ENCODE data around the gene ZNF143.
"Not testable (repeated sequence)": the region's sequence is repeated elsewhere in the genome, so short reads cannot be mapped to it uniquely, and the experiment has no call there.

ZNF143 gene

GRCh38 chr11:9498457-9499078, 37.8 kb downstream of the ZNF143 start:
- no peak for FAIRE-seq

GRCh38 chr11:9506489-9507276, 45.9 kb downstream of the ZNF143 start:
- FAIRE-seq: peak; percentile 87

GRCh38 chr11:9507277-9507580, 46.4 kb downstream of the ZNF143 start:
- no peak for FAIRE-seq

GRCh38 chr11:9509041-9509440, 48.2 kb downstream of the ZNF143 start:
- no peak for FAIRE-seq

GRCh38 chr11:9512370-9513019, 51.7 kb downstream of the ZNF143 start:
- FAIRE-seq: no peak

- not testable (repeated sequence) for FAIRE-seq
These were observed 53.8 kb downstream of the ZNF143 start for GRCh38 chr11:9514576-9514975.

- FAIRE-seq: no peak
These were observed 55.3 kb downstream of the ZNF143 start for GRCh38 chr11:9516113-9516512.

GRCh38 chr11:9518835-9519410, 58.1 kb downstream of the ZNF143 start:
- FAIRE-seq: no peak

- no peak for FAIRE-seq
These were observed 63.2 kb downstream of the ZNF143 start for GRCh38 chr11:9524001-9524400.

GRCh38 chr11:9525116-9525515, 64.3 kb downstream of the ZNF143 start:
- FAIRE-seq: no peak

- FAIRE-seq: no peak
These were observed 66.8 kb downstream of the ZNF143 start for GRCh38 chr11:9527481-9528135.

GRCh38 chr11:9528136-9528501, 67.3 kb downstream of the ZNF143 start:
- FAIRE-seq: no peak

- FAIRE-seq: no peak
These were observed 67.9 kb downstream of the ZNF143 start for GRCh38 chr11:9528573-9529333.

GRCh38 chr11:9529334-9529650, 68.5 kb downstream of the ZNF143 start:
- FAIRE-seq: no peak

GRCh38 chr11:9530020-9530621, 69.3 kb downstream of the ZNF143 start:
- no peak for FAIRE-seq

- no peak for FAIRE-seq
These were observed 70.3 kb downstream of the ZNF143 start for GRCh38 chr11:9530901-9531625.

GRCh38 chr11:9533058-9533457, 72.2 kb downstream of the ZNF143 start:
- FAIRE-seq: no peak

GRCh38 chr11:9533736-9534473, 73.1 kb downstream of the ZNF143 start:
- no peak for FAIRE-seq

- FAIRE-seq: no peak
These were observed 74.5 kb downstream of the ZNF143 start for GRCh38 chr11:9535189-9535781.

- FAIRE-seq: no peak
These were observed 77.7 kb downstream of the ZNF143 start for GRCh38 chr11:9538548-9538947.
